Activated CD8-positive, alpha-beta memory T cell treated with anti-CD3 and anti-CD28 coated beads for 36 hours (primary cell): ENCODE results near the gene CACNA2D2. TPM values are rescaled to one million over a fixed set of nuclear protein-coding genes. Genes with fewer than 3 reads are reported as not detected.

Experiments
- CTCF ChIA-PET: fragments of 350-600 bp; sonication (Branson Sonifier 250); formaldehyde crosslinking; loops from one replicate; lab custom pipeline; 2021; ENCODE audit warnings: antibody characterized with exemption; lab: Charles Lee
- POLR2A ChIA-PET: fragments of 350-600 bp; sonication (Branson Sonifier 250); formaldehyde crosslinking; loops from one replicate; lab custom pipeline; 2021; ENCODE audit warnings: antibody characterized with exemption; lab: Charles Lee
- total RNA-seq, 2 experiments: library from RNA; stranded (reverse); gene quantifications; one replicate each; pipeline ENCODE4 v1.2.3, GENCODE V29; 2021

CACNA2D2 gene
- total RNA-seq, 2 experiments from 2014 or later: 0.55 to 0.67 TPM

GRCh38 chr3:50389414-50389767 is 114.0 kb downstream of the CACNA2D2 start:
- ChIA-PET CTCF (interaction anchor here (1.2 kb wide), 1 partner anchor 42 kb away, joined by 3 read pairs; no protein-coding TSS in a partner anchor), POLR2A (no interaction called here)

- ChIA-PET POLR2A (no interaction called here), CTCF (interaction anchor here (1.2 kb wide), 1 partner anchor 42 kb away, joined by 3 read pairs; no protein-coding TSS in a partner anchor)
Observed at GRCh38 chr3:50388720-50389413, 114.6 kb downstream of the CACNA2D2 start.

- ChIA-PET POLR2A (no interaction called here), CTCF (no interaction called here)
Observed at GRCh38 chr3:50388016-50388719, 115.3 kb downstream of the CACNA2D2 start.

DNA sequence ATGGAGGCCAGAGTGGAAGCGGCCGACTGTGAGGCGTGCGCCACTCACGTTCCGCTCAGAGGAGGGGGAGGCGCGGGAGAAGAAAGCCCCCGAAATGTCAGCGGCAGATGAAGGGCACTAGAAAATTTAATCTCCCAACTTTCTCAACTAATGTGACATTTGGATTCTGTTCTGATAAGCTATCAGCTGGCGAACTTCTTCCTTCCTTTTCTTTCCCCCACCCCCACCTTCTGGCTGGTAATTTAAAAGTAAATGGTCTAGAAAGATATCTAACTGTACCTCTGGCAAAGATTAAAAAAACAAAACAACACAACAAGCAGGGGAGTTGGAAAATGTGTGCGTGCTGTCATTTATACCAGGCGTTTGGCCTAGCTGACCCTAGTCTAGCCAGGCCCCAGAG is 117.7 kb downstream of the CACNA2D2 start:
- ChIA-PET CTCF (no interaction called here), POLR2A (no interaction called here)

DNA sequence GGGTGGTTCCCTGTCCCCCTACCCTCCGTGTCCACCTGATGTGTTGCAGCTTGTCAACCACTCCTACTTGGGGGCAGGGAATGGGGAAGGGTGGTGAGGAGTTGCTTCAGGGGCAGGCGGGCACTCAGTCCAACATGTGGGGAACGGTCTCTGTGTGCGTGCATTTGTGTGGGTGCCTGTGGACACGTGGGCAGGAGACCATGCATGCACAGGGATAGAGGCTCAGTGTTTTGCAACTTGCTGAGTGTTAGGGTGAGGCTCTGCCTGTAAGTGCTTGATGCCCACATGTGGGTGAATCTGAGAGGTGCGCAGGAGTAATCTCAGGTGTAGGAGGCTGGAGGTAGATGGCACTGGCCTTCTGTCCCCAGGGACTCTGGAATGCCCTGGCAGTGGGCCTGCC is 119.7 kb downstream of the CACNA2D2 start:
- ChIA-PET POLR2A (no interaction called here), CTCF (no interaction called here)

DNA sequence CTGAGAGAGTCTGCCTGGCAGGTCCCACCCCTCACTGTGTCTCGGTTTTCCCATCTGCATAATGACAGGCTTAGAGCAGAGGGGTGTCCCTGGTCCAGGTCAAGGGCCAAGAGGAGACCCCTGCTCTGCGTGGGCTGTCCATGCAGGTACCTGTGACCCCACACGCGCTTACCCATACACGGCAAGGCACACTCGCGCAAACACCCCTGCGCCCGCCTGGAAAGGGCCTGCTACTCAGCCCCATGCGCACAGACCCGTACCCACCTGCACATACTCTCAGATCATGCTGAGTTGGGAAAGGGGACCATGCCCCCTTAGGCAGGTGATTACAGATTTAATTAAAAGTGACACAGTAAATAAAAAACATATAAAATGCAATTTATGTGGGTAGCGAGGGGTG is 120.7 kb downstream of the CACNA2D2 start:
- ChIA-PET POLR2A (no interaction called here), CTCF (no interaction called here)

DNA sequence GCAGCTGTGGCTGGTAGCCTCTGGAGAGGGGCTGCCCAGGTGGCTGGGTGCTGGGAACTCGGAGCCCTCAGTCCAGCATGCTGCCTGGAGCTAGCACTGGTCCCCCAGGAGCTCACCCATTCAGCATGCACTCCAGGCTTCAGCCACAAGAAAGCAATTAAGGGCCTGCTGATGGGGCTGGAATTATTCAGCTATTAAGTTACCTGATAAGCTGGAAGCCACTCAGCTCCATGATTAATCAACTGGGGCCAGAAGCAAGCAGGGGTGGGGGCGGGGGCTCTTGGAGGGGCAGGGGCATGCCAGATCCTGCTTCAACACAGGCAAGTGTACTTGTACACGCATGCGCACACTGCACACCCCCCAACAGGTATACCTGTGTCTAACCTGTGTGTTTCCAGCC is 122.1 kb downstream of the CACNA2D2 start:
- ChIA-PET POLR2A (interaction anchor here (0.6 kb wide), 1 partner anchor 597 kb away, joined by 4 read pairs; no protein-coding TSS in a partner anchor), CTCF (interaction anchor here (0.7 kb wide), 1 partner anchor 142 kb away, joined by 3 read pairs; no protein-coding TSS in a partner anchor)

- CTCF ChIA-PET: interaction anchor here (0.7 kb wide), 1 partner anchor 143 kb away, joined by 3 read pairs; no protein-coding TSS in a partner anchor
- POLR2A ChIA-PET: no interaction called here
Observed at GRCh38 chr3:50380405-50381085, 122.9 kb downstream of the CACNA2D2 start.

- CTCF ChIA-PET: no interaction called here
- POLR2A ChIA-PET: no interaction called here
Observed at GRCh38 chr3:50378757-50379156, 124.7 kb downstream of the CACNA2D2 start.

GRCh38 chr3:50378024-50378423 is 125.4 kb downstream of the CACNA2D2 start:
- ChIA-PET CTCF (no interaction called here), POLR2A (no interaction called here)

DNA sequence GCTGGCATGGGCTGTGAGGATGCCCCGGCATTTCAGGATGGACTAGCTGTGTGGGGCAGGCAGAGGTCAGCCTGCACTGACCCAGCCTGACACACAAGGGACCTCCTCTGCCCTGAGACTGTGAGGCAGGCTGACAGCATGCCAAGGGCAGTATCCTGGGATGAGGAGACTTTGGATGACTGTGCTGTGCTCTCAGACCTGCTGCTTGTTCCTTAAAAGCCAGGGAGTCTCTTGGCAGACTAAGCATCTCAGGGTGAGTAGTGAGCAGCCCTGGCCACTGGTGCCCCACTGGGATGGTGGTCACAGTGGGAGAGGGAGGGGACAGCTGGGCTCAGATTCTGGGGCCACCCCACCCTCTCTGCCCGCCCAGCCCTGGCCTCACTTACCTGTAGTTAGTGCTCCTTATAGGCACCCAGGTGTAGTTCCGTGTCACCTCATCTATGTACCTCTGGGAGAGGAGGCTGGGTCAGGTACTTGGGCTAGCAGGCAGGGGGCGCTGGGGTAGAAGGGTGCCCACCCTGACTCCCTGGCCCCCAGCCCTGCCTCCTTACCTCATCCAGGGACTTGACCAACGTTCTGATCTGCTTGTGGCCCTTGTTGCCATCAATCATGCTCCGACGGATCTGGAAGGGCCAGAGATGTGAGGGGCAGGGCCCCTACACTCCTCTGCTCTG is 128.0 kb downstream of the CACNA2D2 start:
- CTCF ChIA-PET: no interaction called here
- POLR2A ChIA-PET: no interaction called here

DNA sequence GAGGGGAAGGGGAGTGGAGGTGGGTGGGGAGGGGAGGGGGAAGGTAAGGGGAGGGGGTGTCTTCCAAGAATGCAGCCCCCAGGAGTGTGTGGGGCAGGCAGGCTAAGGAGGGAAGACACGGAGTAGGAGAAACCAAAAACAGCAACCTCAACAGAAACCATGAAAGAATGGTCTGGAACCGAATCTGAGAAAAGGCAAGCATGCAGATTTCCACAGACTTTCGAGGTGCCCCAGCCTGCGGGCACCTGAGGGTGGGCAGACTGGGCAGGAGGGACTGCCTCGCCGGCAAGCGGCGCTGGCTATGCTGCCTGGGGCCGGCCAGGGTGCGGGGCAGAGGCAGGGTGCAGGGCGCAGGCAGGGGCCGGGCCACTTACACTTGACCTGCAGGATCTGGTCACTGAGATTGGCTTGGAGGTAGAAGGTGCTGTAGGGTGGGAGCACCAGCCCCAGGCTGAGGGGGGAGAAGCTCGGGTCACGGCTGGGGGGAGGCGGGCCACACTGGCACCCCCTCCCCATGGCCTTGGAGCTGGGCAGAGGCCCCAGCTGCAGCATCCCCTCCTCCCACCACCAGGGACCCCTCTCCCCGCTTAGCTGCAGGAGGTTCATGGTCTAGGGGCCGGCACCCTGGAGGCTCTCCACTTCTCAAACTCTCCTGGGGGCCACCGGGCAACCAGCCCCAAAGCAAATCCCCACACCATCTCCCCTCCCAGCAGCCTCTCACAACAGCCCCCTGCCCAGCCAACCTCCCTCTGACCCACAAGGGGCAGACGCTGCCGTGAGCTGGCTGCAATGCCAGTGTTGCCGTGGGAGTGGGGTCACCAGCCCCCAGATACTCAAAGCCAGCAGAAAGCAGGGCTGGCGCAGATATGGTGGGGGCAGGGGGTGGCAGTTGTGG is 128.8 kb downstream of the CACNA2D2 start:
- ChIA-PET POLR2A (no interaction called here), CTCF (no interaction called here)

GRCh38 chr3:50373146-50374051 is 130.0 kb downstream of the CACNA2D2 start:
- CTCF ChIA-PET: interaction anchor here (0.6 kb wide), 1 partner anchor 17 kb away, joined by 4 read pairs; no protein-coding TSS in a partner anchor
- POLR2A ChIA-PET: no interaction called here

GRCh38 chr3:50372349-50372748 is 131.1 kb downstream of the CACNA2D2 start:
- CTCF ChIA-PET: no interaction called here

GRCh38 chr3:50371133-50371685 is 132.2 kb downstream of the CACNA2D2 start:
- ChIA-PET POLR2A (no interaction called here), CTCF (interaction anchor here (0.9 kb wide), 1 partner anchor 171 kb away, joined by 3 read pairs; no protein-coding TSS in a partner anchor)

More at GRCh38 chr3:50372349-50372748, 131.1 kb downstream of the CACNA2D2 start:
- POLR2A ChIA-PET: no interaction called here

- CTCF ChIA-PET: interaction anchor here (0.9 to 1.0 kb wide), 2 partner anchors 11 to 172 kb away, joined by 3 read pairs; partner anchors contain the start of gene TMEM115
Observed at GRCh38 chr3:50370594-50370993, 132.8 kb downstream of the CACNA2D2 start.

More at GRCh38 chr3:50370594-50370993, 132.8 kb downstream of the CACNA2D2 start:
- POLR2A ChIA-PET: no interaction called here
